ENCODE results near the gene LYPD6B. TPM values are rescaled to one million over a fixed set of nuclear protein-coding genes. Genes with fewer than 3 reads are reported as not detected.

The LYPD6B gene
- total and polyA plus RNA-seq, 10 donors = 0.46 to 3.5 (median 1.9) TPM

GRCh38 chr2:149056541-149057255 lies 18.2 kb downstream of the LYPD6B start:
- H3K27ac ChIP-seq = no peak overlapping the region
- DNase-seq = no peak
- H3K4me3 ChIP-seq = no peak overlapping the region
- H3K36me3 ChIP-seq = no peaks in the 10 kb centered on the region
- WGBS, 5 donors = 80 to 85% (median 81%) methylated on average over 6 of the region's 6 CpGs
- TF ChIP-seq POLR2AphosphoS5 (IDR thresholded peaks at IDR 0.05) (no peak), POLR2A (IDR thresholded peaks at IDR 0.05) (no peak), CTCF (IDR thresholded peaks at IDR 0.05 in 8 of 11, conservative IDR thresholded peaks at IDR 0.05 in 3 of 11) (no peak)
- intact Hi-C loops (cut with DNase I; ENCODE audit: low total_unique reads) = no loop called here
- peaks cover 0 to 5% (median 0%) of the 10 kb centered on the region in 7 donors for H3K27me3 ChIP-seq (replicated peaks in 1 of 7)
- H3K4me1 ChIP-seq = no peaks in the 10 kb centered on the region
- no peaks in the 10 kb centered on the region for H3K9me3 ChIP-seq

GRCh38 chr2:149057401-149057800 lies 18.9 kb downstream of the LYPD6B start:
- Histone ChIP-seq H3K27ac (no peak overlapping the region), H3K4me3 (no peak overlapping the region), H3K4me1 (no peaks in the 10 kb centered on the region), H3K36me3 (no peaks in the 10 kb centered on the region), H3K27me3 (replicated peaks in 1 of 7) (peaks cover 0 to 4% (median 0%) of the 10 kb centered on the region in 7 donors), H3K9me3 (no peaks in the 10 kb centered on the region)
- DNase-seq = no peak
- intact Hi-C loops (cut with DNase I; ENCODE audit: low total_unique reads) = no loop called here
- no peak for TF ChIP-seq POLR2A (IDR thresholded peaks at IDR 0.05)
- no peak for TF ChIP-seq POLR2AphosphoS5 (IDR thresholded peaks at IDR 0.05)
- TF ChIP-seq CTCF (IDR thresholded peaks at IDR 0.05 in 8 of 11, conservative IDR thresholded peaks at IDR 0.05 in 3 of 11) = no peak
- WGBS, 5 donors = 31 to 76% (median 46%) methylated on average over 5 of the region's 5 CpGs

GRCh38 chr2:149058936-149059335 lies 20.4 kb downstream of the LYPD6B start:
- intact Hi-C loops (cut with DNase I; ENCODE audit: low total_unique reads) = no loop called here
- Histone ChIP-seq H3K27ac (no peak overlapping the region), H3K4me1 (no peaks in the 10 kb centered on the region), H3K36me3 (no peaks in the 10 kb centered on the region), H3K27me3 (replicated peaks in 1 of 7) (no peaks in the 10 kb centered on the region), H3K9me3 (no peaks in the 10 kb centered on the region), H3K4me3 (no peak overlapping the region)
- DNase-seq = no peak
- TF ChIP-seq POLR2A (IDR thresholded peaks at IDR 0.05) (no peak), POLR2AphosphoS5 (IDR thresholded peaks at IDR 0.05) (no peak), CTCF (IDR thresholded peaks at IDR 0.05 in 8 of 11, conservative IDR thresholded peaks at IDR 0.05 in 3 of 11) (no peak)
- 79 to 91% (median 85%) methylated on average over 5 of the region's 5 CpGs for WGBS, 5 donors

- no peak for TF ChIP-seq CTCF (IDR thresholded peaks at IDR 0.05 in 8 of 11, conservative IDR thresholded peaks at IDR 0.05 in 3 of 11)
- no peak for TF ChIP-seq POLR2AphosphoS5 (IDR thresholded peaks at IDR 0.05)
- no peak for TF ChIP-seq POLR2A (IDR thresholded peaks at IDR 0.05)
- no peak for DNase-seq
- Histone ChIP-seq H3K36me3 (no peaks in the 10 kb centered on the region), H3K9me3 (no peaks in the 10 kb centered on the region), H3K4me1 (no peaks in the 10 kb centered on the region), H3K4me3 (no peak overlapping the region), H3K27me3 (replicated peaks in 1 of 7) (no peaks in the 10 kb centered on the region), H3K27ac (no peak overlapping the region)
- intact Hi-C loops (cut with DNase I; ENCODE audit: low total_unique reads) = no loop called here
- 69 to 95% (median 73%) methylated on average over 1 of the region's 1 CpG for WGBS, 5 donors
Measured at GRCh38 chr2:149059822-149060221, 21.3 kb downstream of the LYPD6B start.

All from spleen (tissue), 11 donors.